Measurements from ENCODE around the gene MAML3.

Gene MAML3

DNA sequence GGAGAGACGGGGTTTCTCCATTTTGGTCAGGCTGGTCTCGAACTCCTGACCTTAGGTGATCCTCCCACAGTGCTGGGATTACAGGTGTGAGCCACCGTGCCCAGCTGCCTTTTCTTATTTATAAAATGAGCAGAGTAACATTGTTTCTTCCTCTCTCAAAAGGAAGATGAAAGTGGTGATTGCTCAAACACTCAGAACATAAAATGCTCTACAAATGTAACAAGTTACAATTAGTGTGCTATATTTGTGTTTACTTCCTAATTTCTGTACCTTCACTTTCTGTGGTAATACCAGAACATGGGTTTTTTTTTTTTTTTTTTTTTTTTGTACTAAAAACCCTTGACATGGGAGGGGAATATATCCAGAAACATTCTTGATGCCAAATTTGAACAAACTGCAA, 290.5 kb downstream of the MAML3 start:
- no peak for DNase-seq (ENCODE audit: low read depth)

DNA sequence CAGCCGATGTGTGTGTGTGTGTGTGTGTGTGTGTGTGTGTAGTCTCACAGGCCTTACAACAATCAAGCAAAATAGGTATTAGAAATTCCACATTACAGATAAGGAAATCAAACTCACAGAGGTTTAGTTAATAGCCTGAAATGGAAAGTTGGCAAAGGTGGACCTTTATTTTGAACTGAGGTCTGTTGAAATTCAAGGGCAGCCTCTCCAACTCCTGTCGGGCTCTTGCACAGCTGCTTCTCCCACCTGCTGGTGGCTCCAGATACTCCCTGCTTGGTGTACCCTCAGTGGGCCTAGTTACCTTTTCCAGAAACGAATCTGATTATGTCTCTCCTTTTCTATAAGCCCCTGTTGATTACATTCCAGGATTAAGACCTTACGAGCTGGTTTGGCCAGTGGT, 292.5 kb downstream of the MAML3 start:
- DNase-seq (ENCODE audit: low read depth) = no peak

DNA sequence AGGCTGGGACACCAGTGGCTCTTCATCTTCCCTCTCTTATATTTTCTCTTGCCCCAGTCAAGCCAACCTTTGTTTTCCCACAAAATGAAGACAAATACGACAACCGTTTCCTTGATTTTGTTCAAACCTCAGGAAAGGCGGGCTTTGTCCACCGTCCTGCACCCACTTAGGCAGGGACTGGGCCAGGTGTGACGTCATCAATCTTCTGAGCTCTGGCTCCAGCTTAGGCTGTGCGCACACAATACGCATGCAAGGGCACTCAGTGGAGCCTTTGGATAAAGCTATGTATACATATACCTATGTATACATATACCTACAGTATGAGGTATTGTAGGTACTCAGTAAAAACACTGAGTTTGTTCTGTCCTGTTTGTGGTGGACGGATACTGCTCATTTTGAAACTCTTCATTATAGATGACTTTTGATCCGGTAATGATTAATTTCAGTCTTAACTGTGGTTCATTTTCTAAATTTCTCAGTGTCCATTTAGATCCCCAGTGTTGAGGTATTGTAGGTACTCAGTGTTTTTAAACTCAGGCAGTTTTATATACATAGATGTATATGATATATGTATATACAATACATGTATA, 293.5 kb downstream of the MAML3 start:
- no peak for DNase-seq (ENCODE audit: low read depth)

DNA sequence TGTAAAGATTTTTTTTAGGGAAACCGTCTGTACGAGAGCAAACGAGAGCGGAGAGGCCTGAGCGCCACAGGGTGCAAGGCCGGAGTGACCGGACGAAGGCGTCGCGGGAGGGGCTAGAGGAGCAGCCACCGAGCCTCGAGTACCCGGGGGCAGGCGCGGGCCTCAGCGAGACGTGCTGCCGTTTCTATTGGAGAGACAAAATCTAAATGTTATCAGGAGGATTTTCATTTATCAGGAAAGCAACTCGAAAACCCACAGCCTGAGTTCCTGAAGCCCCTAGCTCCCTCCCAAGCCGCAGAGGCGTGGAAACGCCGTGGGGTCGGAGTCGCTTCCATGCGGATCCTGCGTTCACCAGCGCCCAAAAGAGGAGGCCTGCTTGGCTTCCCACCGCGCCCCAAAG, 294.1 kb downstream of the MAML3 start:
- DNase-seq (ENCODE audit: low read depth) = no peak

DNA sequence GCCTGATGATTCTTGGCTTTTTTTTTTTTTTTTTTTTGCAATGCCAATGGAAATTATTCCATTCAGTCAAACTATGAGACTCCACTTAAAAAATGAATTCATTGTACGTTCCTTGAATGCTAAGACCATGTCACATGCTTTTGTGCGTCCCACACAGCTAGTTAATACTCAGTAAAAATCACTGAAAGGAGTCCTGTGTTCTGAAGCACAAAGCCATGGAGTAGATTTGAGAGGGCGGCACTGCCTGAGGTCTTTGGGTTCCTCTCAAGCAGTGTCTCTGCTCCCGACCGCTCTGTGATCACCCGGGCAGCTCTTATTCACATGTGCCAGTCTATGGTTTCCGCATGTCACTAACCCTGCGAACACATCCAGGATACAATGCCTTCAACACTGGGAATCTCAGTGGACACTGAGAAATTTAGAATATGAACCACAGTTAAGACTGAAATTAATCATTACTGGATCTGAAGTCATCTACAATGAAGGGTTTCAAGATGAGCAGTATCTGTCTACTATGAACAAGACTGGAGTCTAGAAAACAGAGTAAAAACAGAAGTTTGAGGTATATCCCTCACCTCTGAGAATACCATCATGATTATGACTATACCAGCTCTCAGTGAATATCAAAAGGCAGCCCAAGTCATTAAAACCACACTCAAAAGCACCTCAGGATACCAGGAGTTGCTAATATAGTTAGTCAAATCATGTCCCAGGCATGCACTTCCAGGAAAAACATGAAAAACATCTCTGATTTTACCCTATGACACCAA, 295.4 kb downstream of the MAML3 start:
- no peak for DNase-seq (ENCODE audit: low read depth)

DNA sequence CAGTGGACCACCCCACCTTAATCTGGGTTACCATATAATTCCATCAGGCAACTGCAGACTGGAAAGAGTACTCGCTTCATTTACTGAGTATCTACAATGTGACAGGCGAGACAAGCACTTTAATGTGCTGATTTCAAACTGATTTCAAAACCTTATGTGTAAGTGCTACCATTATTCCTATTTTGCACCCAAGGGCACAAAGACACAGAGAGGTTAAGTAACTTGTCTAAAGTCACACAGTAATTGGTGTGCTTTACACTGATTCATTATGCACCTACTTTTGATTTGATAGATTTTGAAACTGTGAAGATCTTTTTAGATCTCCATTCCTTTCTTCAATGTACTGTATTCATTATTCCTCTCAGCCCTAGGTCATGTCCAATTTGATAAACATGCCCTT, 296.0 kb downstream of the MAML3 start:
- no peak for DNase-seq (ENCODE audit: low read depth)

DNA sequence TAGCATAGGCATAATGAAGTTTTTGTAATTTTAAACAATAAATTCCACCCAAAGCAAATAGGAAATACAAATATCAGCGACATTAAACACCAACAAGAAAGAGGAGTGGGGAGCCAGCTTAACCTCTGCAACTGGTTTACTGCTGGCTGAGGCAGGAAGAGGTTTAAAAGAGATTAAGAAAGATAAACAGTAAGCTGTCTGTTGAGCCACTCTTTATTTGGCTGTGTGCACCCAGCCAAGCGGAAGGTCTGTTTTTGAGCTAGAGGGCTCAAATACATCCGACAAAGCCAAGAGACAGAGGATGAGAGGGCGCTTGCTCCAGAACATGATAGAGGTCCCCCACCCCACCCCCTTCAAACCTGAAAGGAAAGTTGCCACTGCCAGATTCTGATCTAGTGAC, 297.0 kb downstream of the MAML3 start:
- DNase-seq (ENCODE audit: low read depth) = peak; percentile 12

DNA sequence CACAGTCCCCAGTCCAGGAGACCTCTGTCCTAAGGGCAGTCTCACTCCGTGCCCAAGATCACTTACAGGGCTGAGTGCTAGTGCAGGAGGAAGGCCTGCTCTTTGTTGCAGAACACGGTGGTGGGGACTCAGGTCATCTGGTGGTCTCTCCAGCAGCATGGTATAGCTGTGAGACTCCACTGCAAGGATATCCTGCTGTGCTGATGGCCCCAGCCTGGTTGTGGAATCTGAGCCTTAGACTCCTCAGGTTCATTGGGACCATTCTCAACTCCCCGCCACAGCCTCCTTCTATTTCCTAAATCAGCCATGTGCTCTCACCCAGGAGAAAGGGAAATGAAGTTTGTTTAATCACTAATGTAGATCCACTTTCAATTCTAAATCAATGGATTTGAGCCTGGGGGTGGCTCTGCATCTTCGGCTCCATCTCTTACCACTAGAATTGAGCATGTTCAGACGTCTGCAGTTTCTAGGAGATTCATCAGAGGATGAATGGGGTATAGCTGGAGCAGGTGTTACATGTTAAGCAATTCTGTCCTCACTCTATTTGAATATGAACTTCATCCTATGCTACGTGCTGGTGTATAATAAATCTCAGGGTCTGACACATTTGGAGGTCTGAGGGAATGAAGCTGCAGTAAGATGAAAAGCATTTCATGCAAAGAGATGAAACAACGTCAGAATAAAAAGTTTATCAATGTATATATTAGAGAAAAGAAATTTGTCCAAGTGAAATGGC, 299.1 kb downstream of the MAML3 start:
- no peak for DNase-seq (ENCODE audit: low read depth)

DNA sequence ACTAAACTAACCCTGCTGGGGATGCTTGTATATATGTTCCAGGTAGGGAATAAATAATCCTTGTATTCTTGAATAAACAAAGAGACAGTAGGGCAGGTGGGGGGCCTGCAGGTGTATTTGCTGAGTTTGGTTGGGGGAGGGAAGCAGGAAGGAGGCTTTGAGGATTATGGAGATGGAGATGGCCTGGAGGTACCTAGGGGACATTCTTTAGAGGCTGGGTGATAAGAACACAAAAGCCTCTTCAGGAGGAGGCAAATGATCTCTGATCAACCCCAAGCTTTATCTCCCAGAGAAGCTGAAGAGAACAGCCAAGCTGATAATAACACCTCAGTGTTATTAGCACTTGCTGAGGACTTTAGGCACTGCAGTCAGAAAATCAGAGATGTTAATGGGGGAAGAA, 300.7 kb downstream of the MAML3 start:
- no peak for DNase-seq (ENCODE audit: low read depth)

DNA sequence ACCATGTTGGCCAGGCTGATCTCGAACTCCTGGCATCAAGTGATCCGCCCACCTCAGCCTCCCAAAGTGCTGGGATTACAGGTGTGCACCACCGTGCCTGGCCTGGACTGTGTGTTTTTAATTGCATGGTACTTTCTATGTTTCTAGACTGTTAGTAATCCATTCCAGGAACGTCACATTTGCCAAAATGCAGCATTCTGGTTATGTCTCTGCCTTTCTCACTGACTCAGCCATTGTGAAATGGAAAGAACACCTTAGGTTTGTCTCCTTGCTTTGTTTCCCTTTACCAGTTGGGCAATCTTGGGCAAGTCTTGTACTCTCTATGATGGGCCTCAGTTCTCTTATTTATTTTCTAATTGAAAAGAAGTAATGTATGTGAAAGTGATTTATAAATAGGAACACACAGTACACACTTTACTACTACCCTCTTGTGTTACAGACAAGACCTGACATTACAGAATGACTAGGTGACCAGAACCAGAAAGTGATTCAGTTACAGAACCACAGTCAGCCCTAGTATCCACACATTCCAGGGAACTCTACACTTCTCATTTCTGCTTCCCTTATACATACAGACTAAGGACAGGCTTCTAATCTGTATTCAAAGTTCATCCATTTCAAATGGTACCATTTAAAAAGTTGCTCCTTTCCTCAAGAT, 301.2 kb downstream of the MAML3 start:
- DNase-seq (ENCODE audit: low read depth) = no peak

DNA sequence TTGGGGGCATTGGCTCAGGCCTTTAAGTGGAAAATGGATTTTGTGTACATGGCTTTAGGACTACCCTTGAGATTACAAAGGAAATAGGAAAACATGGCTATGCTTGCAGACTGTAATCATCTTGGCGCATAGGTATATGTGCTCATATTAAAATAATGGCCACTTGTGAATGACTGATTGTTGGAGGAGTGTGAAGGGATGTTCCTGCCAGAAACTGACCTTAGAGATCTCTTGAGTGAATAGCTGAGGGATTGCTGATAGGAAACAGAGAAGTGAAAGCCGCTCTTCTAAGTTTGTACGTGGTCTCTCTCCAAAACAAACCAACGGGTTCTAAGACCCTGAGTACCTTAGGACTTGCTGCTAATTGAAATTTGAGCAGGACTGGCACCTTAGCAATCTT, 302.3 kb downstream of the MAML3 start:
- no peak for DNase-seq (ENCODE audit: low read depth)

DNA sequence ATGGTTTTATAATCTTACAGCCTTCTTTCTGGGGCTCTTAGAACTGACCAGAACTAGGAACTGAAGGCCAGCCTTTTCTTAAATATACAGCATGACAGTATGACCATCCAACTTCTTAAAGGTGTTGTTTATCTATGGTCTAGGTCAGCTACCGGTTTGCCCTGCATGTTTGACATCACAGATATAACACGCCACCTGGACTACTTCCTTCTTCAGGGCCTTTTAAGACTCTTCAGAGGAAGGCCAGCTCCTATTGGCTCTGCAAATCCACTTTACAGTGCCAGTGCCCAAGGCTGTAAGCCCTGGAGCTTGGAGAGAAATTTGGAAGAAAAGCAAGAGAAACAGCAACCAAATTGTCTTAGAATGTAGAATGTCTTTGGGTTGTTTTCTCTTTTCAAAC, 302.9 kb downstream of the MAML3 start:
- DNase-seq (ENCODE audit: low read depth) = no peak

DNA sequence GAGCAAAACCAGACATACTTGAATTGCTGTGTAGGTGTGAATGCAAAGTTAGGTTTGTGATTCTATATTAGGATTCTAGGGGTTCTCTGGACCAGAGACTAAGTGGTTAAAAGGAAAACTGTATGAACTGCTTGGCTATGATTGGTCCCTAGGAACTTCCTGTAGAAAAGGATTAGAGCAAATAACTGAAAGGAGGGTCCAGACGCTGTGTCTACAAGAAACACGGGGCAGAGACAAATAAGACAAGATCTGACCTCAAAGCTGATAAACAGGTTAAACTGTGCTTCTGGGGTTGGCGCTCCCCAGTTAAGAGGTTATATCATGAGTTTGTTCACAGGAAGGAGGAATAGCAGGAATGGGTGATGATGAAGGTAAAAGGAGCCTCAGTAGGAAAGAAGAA, 304.8 kb downstream of the MAML3 start:
- DNase-seq (ENCODE audit: low read depth) = no peak

DNA sequence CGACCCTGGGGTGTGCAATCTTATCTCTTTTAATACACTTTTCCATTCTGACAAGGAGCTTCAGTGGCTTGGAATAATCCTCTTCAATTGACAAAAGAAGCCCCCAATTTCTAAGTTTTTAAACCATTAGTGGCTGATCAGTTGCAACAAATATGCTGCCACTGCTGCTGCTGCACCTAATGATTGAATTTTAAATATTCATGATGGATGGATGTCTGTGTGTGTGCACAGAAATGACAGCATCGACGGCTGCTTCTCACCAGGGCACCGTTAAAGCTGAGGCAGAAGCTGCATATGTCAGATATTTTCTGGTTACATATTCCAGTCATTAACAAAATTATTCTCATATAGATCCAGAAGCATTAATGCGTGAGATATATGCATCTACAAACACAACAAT, 306.0 kb downstream of the MAML3 start:
- DNase-seq (ENCODE audit: low read depth) = no peak

DNA sequence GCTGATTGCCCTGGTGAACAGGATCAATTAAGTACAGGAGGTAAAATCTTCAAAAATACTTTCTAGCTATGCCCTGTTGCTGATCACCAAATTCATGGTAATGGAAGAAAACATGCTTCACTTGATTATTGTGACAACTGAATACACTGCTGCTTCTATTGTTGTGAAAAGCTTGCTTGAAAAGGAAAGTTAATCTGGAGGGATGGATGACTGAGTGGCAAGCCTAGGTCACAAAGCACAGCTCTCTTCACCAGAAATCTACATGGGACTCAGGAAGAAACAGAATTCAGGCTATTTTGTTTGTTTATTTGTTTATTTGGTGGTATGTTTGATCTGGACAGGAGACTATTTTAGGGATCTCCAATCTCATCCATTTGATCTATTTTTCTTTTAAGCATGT, 306.4 kb downstream of the MAML3 start:
- no peak for DNase-seq (ENCODE audit: low read depth)

DNA sequence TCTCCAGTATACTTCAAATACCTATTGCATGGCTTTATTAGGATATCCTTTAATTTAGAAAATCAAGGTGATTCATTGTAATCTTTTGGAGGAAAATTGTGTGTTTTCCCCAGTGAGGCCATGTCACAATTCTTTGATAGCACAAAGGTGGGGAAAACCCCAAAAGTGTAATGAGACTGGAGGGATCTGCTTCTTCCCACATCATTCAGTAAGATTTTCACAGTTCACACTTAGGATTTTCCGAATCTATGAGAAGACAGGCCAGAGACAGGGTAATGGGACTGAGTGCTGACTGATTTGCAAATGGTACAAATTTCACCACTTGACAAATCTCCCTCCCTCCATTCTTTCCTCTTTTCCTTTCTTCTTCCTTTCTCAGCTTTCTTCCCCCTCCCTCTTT, 307.2 kb downstream of the MAML3 start:
- DNase-seq (ENCODE audit: low read depth) = no peak

DNA sequence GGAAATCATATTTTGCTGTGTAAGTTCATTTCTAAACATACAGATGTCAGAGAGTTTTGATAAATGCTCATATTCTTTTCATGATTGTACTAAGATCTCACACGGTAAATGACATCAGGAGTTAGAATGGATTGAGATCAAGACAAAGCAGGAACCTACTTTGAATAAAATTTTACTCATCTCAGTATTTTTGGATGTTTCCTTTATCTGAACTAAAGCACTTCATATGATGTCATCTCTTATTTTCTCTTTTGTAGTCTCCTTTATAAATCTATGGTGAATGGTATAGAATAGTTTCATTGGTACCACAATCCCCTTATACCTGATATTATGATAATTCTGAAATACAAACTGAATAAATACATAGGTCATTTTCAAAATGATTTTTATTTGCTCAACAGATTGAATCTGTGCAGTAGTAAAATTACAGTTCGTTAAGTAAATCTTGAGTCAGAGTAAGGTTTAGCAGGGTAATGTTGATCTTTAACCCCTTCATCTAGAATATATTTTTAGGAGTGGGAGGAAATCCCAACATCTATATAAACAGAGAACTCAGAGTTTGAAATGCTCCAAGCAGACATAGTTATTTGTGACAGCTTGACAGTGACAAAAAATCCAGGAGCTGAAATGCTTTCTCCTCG, 308.4 kb downstream of the MAML3 start:
- no peak for DNase-seq (ENCODE audit: low read depth)

DNA sequence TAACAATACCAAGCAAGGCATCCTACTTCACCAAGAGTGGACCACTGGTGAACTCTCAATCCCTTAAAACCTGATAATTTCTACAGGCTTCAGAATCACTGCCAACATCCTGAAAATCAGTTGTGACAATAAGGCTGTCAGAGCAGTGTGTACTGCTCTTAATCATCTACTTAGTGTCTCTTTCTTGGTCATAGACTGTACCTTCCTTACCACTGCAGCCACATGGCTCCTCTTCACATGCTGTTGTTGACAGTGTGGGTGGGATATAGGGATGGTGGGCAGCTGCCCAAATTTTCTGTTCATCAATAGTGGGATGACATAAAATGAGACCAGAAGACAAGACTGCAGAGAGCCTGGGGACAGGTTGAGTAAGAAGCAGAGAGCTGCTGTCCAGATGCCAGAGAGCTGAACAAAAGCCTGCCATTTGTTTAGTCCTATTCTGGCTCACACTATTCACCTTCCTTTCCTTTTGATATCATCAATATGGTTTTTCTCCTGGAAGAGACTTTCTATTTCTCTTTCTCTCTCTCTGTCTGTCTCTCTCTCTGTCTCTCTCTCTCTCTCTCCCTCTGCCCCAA, 309.4 kb downstream of the MAML3 start:
- no peak for DNase-seq (ENCODE audit: low read depth)

DNA sequence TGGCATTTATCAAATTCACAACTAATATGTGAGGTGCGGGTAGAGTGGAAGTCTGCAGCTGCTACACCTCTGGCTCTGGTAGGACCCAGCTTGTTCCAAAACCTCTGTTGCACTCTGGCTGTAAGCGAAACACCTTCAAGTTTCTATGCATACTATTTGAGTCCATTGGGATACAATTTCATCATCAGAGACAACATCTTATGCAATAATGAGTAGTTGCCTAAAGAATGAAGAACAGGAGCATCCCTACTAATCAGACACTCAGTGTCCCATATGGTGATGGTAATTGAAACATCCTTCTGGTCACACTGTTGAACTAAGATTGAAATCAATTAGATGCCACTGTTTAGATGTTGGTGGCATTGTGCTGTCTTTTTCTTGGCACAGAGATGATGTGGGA, 309.9 kb downstream of the MAML3 start:
- no peak for DNase-seq (ENCODE audit: low read depth)

DNA sequence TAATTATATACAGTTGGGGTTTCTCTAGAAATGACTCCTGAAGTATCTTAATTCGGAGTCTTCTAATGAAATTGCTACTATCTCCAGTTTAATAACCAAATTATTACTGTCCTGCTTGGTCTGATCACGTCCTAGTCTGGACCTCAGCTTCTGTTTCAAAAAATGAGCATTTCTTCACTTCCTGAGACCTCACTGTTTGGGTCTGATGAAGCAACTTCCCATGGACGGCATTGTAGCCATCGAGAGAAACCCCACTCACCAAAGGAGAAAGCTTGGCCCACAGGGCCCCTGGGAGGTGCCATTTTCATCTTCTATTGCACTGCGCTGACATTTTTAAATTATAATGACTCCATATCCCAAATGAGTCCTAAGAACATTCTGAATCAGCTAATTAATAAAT, 310.3 kb downstream of the MAML3 start:
- no peak for DNase-seq (ENCODE audit: low read depth)

DNA sequence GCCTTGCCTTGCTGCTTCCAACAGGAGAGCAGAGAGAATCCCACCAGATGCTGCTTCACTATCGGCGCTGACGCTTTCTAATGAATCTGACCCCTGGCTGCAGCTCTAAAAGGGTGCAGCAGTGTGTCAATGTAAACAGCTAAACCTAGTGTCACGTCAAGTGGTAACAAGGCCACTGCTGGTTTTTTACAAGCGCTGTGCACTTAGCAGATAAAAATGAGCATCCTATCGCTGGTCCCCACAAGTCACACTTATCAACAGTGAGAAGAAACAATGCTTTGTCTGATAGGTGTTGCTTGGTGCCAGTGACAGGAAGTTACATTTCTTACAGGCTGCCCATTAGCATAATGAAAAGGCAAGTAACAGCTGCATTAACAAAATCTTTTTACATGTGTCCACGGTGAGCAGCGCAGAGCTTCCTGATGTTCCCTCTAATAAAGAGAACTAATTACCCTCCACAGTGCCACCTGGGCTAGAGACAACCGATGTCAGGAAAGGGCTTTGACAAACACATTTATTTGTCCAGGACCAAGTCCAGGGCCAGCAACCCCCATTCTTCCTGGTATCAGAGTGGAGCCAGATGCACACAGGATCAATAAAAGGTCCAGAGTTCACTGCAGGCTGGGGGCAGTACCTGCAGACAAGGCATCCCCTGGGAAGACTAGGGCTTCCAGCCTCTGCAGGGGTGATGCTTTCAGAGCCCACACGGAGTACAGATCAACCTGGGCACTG, 312.4 kb downstream of the MAML3 start:
- DNase-seq (ENCODE audit: low read depth) = no peak

All from fibroblast of the conjunctiva (primary cell).